Measurements from ENCODE around the gene OPTN. TPM values are rescaled to one million over a fixed set of nuclear protein-coding genes. Genes with fewer than 3 reads are reported as not detected.
"Not testable (repeated sequence)": the region's sequence is repeated elsewhere in the genome, so short reads cannot be mapped to it uniquely, and the experiment has no call there.

The OPTN gene
- total RNA-seq, 2 experiments from 2014 or later, result 196 to 197 TPM

GRCh38 chr10:13147161-13147560 is 47.2 kb downstream of the OPTN start:
- Mint-ChIP-seq H3K36me3 (ENCODE audit: low read depth) (peaks cover 31% of the 10 kb centered on the region), H3K27me3 (no peaks in the 10 kb centered on the region), H3K9me3 (peaks cover 12% of the 10 kb centered on the region), H3K4me3 (no peak overlapping the region), H3K4me1 (peaks cover 4% of the 10 kb centered on the region), H3K27ac (no peak overlapping the region)
- DNase-seq, result no peak
- POLR2A ChIA-PET, result interaction anchor here (2.0 kb wide), 1 partner anchor 14 kb away, joined by 5 read pairs; the partner anchor contains the start of gene MCM10
- CTCF ChIA-PET, result interaction anchor here (0.5 to 1.3 kb wide), 3 partner anchors 14 to 156 kb away, joined by 3 to 4 read pairs (median 3); partner anchors contain the start of gene MCM10

- H3K27me3 Mint-ChIP-seq, result no peaks in the 10 kb centered on the region
- DNase-seq, result no peak
- H3K36me3 Mint-ChIP-seq (ENCODE audit: low read depth), result peaks cover 4% of the 10 kb centered on the region
- H3K4me3 Mint-ChIP-seq, result no peak overlapping the region
- H3K27ac Mint-ChIP-seq, result no peak overlapping the region
- POLR2A ChIA-PET, result no interaction called here
- no peaks in the 10 kb centered on the region for H3K9me3 Mint-ChIP-seq
- no peaks in the 10 kb centered on the region for H3K4me1 Mint-ChIP-seq
- CTCF ChIA-PET, result no interaction called here
Observed at GRCh38 chr10:13152296-13152695, 52.3 kb downstream of the OPTN start.

- POLR2A ChIA-PET; H3K36me3 Mint-ChIP-seq (ENCODE audit: low read depth); H3K9me3 Mint-ChIP-seq; H3K27ac Mint-ChIP-seq; H3K27me3 Mint-ChIP-seq; CTCF ChIA-PET; DNase-seq; H3K4me3 Mint-ChIP-seq; H3K4me1 Mint-ChIP-seq: not testable (repeated sequence)
Observed at GRCh38 chr10:13155860-13156259, 55.9 kb downstream of the OPTN start.

GRCh38 chr10:13158401-13158800 is 58.4 kb downstream of the OPTN start:
- POLR2A ChIA-PET, result no interaction called here
- Mint-ChIP-seq H3K4me1 (peaks cover 29% of the 10 kb centered on the region), H3K4me3 (peak overlapping the region; percentile 42), H3K36me3 (ENCODE audit: low read depth) (peaks cover 12% of the 10 kb centered on the region), H3K27ac (no peak overlapping the region), H3K27me3 (no peaks in the 10 kb centered on the region), H3K9me3 (no peaks in the 10 kb centered on the region)
- DNase-seq, result no peak
- CTCF ChIA-PET, result interaction anchor here (0.6 to 1.0 kb wide), 3 partner anchors 22 to 164 kb away, joined by 3 to 6 read pairs (median 3); no protein-coding TSS in a partner anchor

- H3K9me3 Mint-ChIP-seq, result no peaks in the 10 kb centered on the region
- H3K27me3 Mint-ChIP-seq, result no peaks in the 10 kb centered on the region
- DNase-seq, result peak; percentile 98
- peaks cover 31% of the 10 kb centered on the region for H3K36me3 Mint-ChIP-seq (ENCODE audit: low read depth)
- peak within 1 kb of the TSS; percentile 66 for H3K27ac Mint-ChIP-seq
- H3K4me1 Mint-ChIP-seq, result peaks cover 48% of the 10 kb centered on the region
- ChIA-PET POLR2A (interaction anchor here (0.7 to 2.6 kb wide), 12 partner anchors 14 to 426 kb away, joined by 3 to 24 read pairs (median 3); partner anchors contain the start of genes OPTN, PHYH and PRPF18), CTCF (interaction anchor here (0.6 to 3.6 kb wide), 24 partner anchors 10 to 1327 kb away, joined by 3 to 46 read pairs (median 3); partner anchors contain the start of genes OPTN and PHYH)
- H3K4me3 Mint-ChIP-seq, result peak within 1 kb of the TSS; percentile 88
Observed at GRCh38 chr10:13160934-13161856, 61.2 kb downstream of the OPTN start, which contains the start of gene MCM10. TSS of gene MCM10 (plus strand) at chr10:13161558. CDS start at chr10:13164203, 2,645 bp downstream.

GRCh38 chr10:13161857-13162271 is 61.9 kb downstream of the OPTN start:
- ChIA-PET CTCF (interaction anchor here (0.6 to 3.6 kb wide), 23 partner anchors 10 to 1328 kb away, joined by 3 to 46 read pairs (median 3); partner anchors contain the start of genes OPTN and PHYH), POLR2A (interaction anchor here (0.7 to 2.6 kb wide), 11 partner anchors 14 to 425 kb away, joined by 3 to 24 read pairs (median 3); partner anchors contain the start of genes OPTN, PHYH and PRPF18)
- H3K4me1 Mint-ChIP-seq, result peaks cover 48% of the 10 kb centered on the region
- H3K9me3 Mint-ChIP-seq, result no peaks in the 10 kb centered on the region
- peak; percentile 39 for DNase-seq
- H3K27ac Mint-ChIP-seq, result peak overlapping the region; percentile 33
- no peaks in the 10 kb centered on the region for H3K27me3 Mint-ChIP-seq
- peak overlapping the region; percentile 88 for H3K4me3 Mint-ChIP-seq
- H3K36me3 Mint-ChIP-seq (ENCODE audit: low read depth), result peaks cover 34% of the 10 kb centered on the region

GRCh38 chr10:13163859-13164258 is 63.9 kb downstream of the OPTN start:
- Mint-ChIP-seq H3K9me3 (no peaks in the 10 kb centered on the region), H3K27me3 (no peaks in the 10 kb centered on the region), H3K4me3 (peak overlapping the region; percentile 21), H3K36me3 (ENCODE audit: low read depth) (peaks cover 45% of the 10 kb centered on the region), H3K4me1 (peaks cover 50% of the 10 kb centered on the region), H3K27ac (no peak overlapping the region)
- DNase-seq, result no peak
- ChIA-PET POLR2A (no interaction called here), CTCF (interaction anchor here (0.9 kb wide), 1 partner anchor 139 kb away, joined by 3 read pairs; no protein-coding TSS in a partner anchor)

GRCh38 chr10:13165177-13165576 is 65.2 kb downstream of the OPTN start:
- H3K27ac Mint-ChIP-seq, result no peak overlapping the region
- no peaks in the 10 kb centered on the region for H3K27me3 Mint-ChIP-seq
- POLR2A ChIA-PET, result no interaction called here
- H3K9me3 Mint-ChIP-seq, result no peaks in the 10 kb centered on the region
- peaks cover 50% of the 10 kb centered on the region for H3K36me3 Mint-ChIP-seq (ENCODE audit: low read depth)
- H3K4me3 Mint-ChIP-seq, result no peak overlapping the region
- CTCF ChIA-PET, result no interaction called here
- peaks cover 45% of the 10 kb centered on the region for H3K4me1 Mint-ChIP-seq
- no peak for DNase-seq

- Mint-ChIP-seq H3K4me3 (no peak overlapping the region), H3K27ac (no peak overlapping the region), H3K9me3 (no peaks in the 10 kb centered on the region), H3K4me1 (peaks cover 27% of the 10 kb centered on the region), H3K27me3 (no peaks in the 10 kb centered on the region), H3K36me3 (ENCODE audit: low read depth) (peaks cover 57% of the 10 kb centered on the region)
- POLR2A ChIA-PET, result no interaction called here
- no peak for DNase-seq
- CTCF ChIA-PET, result interaction anchor here (1.5 kb wide), 1 partner anchor 135 kb away, joined by 3 read pairs; no protein-coding TSS in a partner anchor
Observed at GRCh38 chr10:13167568-13167967, 67.6 kb downstream of the OPTN start.

- POLR2A ChIA-PET, result no interaction called here
- Mint-ChIP-seq H3K27me3 (no peaks in the 10 kb centered on the region), H3K27ac (no peak overlapping the region), H3K9me3 (no peaks in the 10 kb centered on the region), H3K4me3 (no peak overlapping the region), H3K36me3 (ENCODE audit: low read depth) (peaks cover 63% of the 10 kb centered on the region), H3K4me1 (peaks cover 18% of the 10 kb centered on the region)
- CTCF ChIA-PET, result no interaction called here
- DNase-seq, result no peak
Observed at GRCh38 chr10:13168781-13169180, 68.8 kb downstream of the OPTN start.

GRCh38 chr10:13173616-13174015 is 73.7 kb downstream of the OPTN start:
- Mint-ChIP-seq H3K27ac (no peak overlapping the region), H3K36me3 (ENCODE audit: low read depth) (peaks cover 68% of the 10 kb centered on the region), H3K4me3 (no peak overlapping the region), H3K4me1 (no peaks in the 10 kb centered on the region), H3K27me3 (no peaks in the 10 kb centered on the region), H3K9me3 (no peaks in the 10 kb centered on the region)
- ChIA-PET POLR2A (no interaction called here), CTCF (interaction anchor here (4.5 kb wide), 1 partner anchor 12 kb away, joined by 17 read pairs; the partner anchor contains the start of gene MCM10)
- DNase-seq, result no peak

GRCh38 chr10:13180788-13181187 is 80.8 kb downstream of the OPTN start:
- H3K4me1 Mint-ChIP-seq, result peaks cover 7% of the 10 kb centered on the region
- CTCF ChIA-PET, result interaction anchor here (1.2 kb wide), 1 partner anchor 19 kb away, joined by 3 read pairs; the partner anchor contains the start of gene MCM10
- H3K36me3 Mint-ChIP-seq (ENCODE audit: low read depth), result peaks cover 78% of the 10 kb centered on the region
- H3K27me3 Mint-ChIP-seq, result no peaks in the 10 kb centered on the region
- H3K4me3 Mint-ChIP-seq, result no peak overlapping the region
- no peak for DNase-seq
- POLR2A ChIA-PET, result no interaction called here
- no peaks in the 10 kb centered on the region for H3K9me3 Mint-ChIP-seq
- H3K27ac Mint-ChIP-seq, result no peak overlapping the region

- H3K27ac Mint-ChIP-seq, result no peak overlapping the region
- no peaks in the 10 kb centered on the region for H3K27me3 Mint-ChIP-seq
- H3K9me3 Mint-ChIP-seq, result no peaks in the 10 kb centered on the region
- H3K36me3 Mint-ChIP-seq (ENCODE audit: low read depth), result peaks cover 82% of the 10 kb centered on the region
- H3K4me3 Mint-ChIP-seq, result no peak overlapping the region
- POLR2A ChIA-PET, result no interaction called here
- H3K4me1 Mint-ChIP-seq, result peaks cover 7% of the 10 kb centered on the region
- CTCF ChIA-PET, result no interaction called here
- no peak for DNase-seq
Observed at GRCh38 chr10:13182424-13182823, 82.5 kb downstream of the OPTN start.

Measured in activated CD4-positive, alpha-beta memory T cell treated with anti-CD3 and anti-CD28 coated beads, Interleukin-2, amount 10 ng/mL, durations not matched to agents 7 days and 5 days (primary cell).